Esophagus muscularis mucosa (tissue), 4 donors: ENCODE data around the gene CD19. TPM values are rescaled to one million over a fixed set of nuclear protein-coding genes. Genes with fewer than 3 reads are reported as not detected.
"Not testable (repeated sequence)": the region's sequence is repeated elsewhere in the genome, so short reads cannot be mapped to it uniquely, and the experiment has no call there.

Experiments used
- DNase-seq: peaks from one replicate; pipeline ENCODE4 v3.0.0-alpha.2; 2017; ENCODE audit errors: extremely low spot score
- H3K27ac ChIP-seq, 4 donors: fragments of 200-600 bp; sonication (generic); replicated peaks in 1 of 4; 1 replicate in 3 of 4; 2 replicates in 1 of 4; pipeline ENCODE4 v1.5.1; 2016 to 2019; ENCODE audit warnings: mild to moderate bottlenecking in 1 of 4
- H3K27me3 ChIP-seq, 4 donors: fragments of 200-600 bp; sonication (generic); one replicate each; pipeline versions ENCODE4 v1.5.1 to v1.6.0; 2016 to 2019
- H3K36me3 ChIP-seq, 4 donors: fragments of 200-600 bp; sonication (generic); one replicate each; pipeline ENCODE4 v1.5.1; 2016 to 2019
- H3K4me1 ChIP-seq, 4 donors: fragments of 200-600 bp; sonication (generic); one replicate each; pipeline ENCODE4 v1.5.1; 2016 to 2019
- H3K4me3 ChIP-seq, 4 donors: fragments of 200-600 bp; sonication (generic); 1 replicate in 2 of 4; 2 replicates in 2 of 4; pipeline ENCODE4 v1.5.1; 2016 to 2019; ENCODE audit warnings: mild to moderate bottlenecking in 4 of 4, moderate library complexity in 1 of 4
- H3K9me3 ChIP-seq, 4 donors: fragments of 200-600 bp; sonication (generic); 1 replicate in 3 of 4; 2 replicates in 1 of 4; pipeline ENCODE4 v1.5.1; 2016 to 2019
- CTCF ChIP-seq, 3 experiments: fragments of 200-600 bp in 2 of 3; fragments of 450-650 bp in 1 of 3; sonication (generic) in 2 of 3; IDR thresholded peaks; one replicate each; pipeline ENCODE4 v1.5.1; 2017 to 2019; ENCODE audit warnings: antibody characterized with exemption in 3 of 3, mild to moderate bottlenecking in 2 of 3, moderate library complexity in 1 of 3
- EP300 ChIP-seq: sonication (generic); formaldehyde crosslinking; IDR thresholded peaks from one replicate; pipeline ENCODE4 v1.6.1; 2017; ENCODE audit warnings: antibody characterized with exemption
- POLR2A ChIP-seq: fragments of 450-650 bp; IDR thresholded peaks from one replicate; pipeline ENCODE4 v1.6.1; 2017; ENCODE audit warnings: antibody characterized with exemption, moderate library complexity, mild to moderate bottlenecking, low read depth
- POLR2AphosphoS5 ChIP-seq, 2 donors: sonication (generic); formaldehyde crosslinking; IDR thresholded peaks; one replicate each; pipeline ENCODE4 v1.6.1; 2017; ENCODE audit warnings: antibody characterized with exemption in 2 of 2
- WGBS: methylation state at CpG from one replicate; pipeline ENCODE4 v1.1.5; 2018; 5-methylcytosine and 5-hydroxymethylcytosine counted together
- intact Hi-C: fragments of 100-400 bp; cut with DNase I; formaldehyde crosslinking; loops from one replicate; pipeline ENCODE4 v1.15.1; 2023
- total RNA-seq, 4 donors: library from RNA; depleted of rRNA; stranded (reverse); fragments of >200 nt; gene quantifications; one replicate each; pipeline versions ENCODE4 v1.1.0 to v1.2.1, GENCODE V29; 2016

The CD19 gene
- total RNA-seq, 4 donors from 2014 or later = 0.66 TPM; not detected in 3

GRCh38 chr16:28964072-28964471 is 32.3 kb downstream of the CD19 start:
- H3K27me3 ChIP-seq = no peaks in the 10 kb centered on the region
- no peaks in the 10 kb centered on the region for H3K9me3 ChIP-seq
- no peak overlapping the region for H3K4me3 ChIP-seq
- peaks cover 39 to 71% (median 67%) of the 10 kb centered on the region in 4 donors for H3K36me3 ChIP-seq
- TF ChIP-seq POLR2A (no peak), CTCF (IDR thresholded peaks at IDR 0.05) (no peak), POLR2AphosphoS5 (IDR thresholded peaks at IDR 0.05) (no peak), EP300 (no peak)
- H3K4me1 ChIP-seq = no peaks in the 10 kb centered on the region
- 98% methylated on average over 3 of the region's 3 CpGs for WGBS
- no peak overlapping the region for H3K27ac ChIP-seq
- intact Hi-C loops = no loop called here
- DNase-seq = no peak

DNA sequence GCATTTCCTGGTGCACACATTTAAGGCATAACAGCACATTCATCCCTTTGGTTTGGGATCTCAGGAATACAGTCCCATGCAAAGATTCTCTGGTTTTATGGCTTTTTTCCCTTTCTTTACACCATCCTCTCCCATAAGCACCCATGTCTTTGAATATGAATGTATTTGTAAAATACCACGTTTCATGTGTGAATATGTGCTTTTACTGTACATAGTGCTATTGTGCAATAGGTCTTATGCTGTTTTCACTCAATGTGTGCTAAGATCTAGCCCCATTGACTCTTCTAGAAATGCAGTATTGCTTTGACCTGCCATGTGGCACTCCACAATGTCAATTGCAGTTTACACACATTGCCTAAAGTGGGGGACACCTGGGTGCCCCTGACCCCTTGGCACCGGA is 32.7 kb downstream of the CD19 start:
- TF ChIP-seq POLR2AphosphoS5 (IDR thresholded peaks at IDR 0.05) = no peak
- intact Hi-C loops = no loop called here
- no peak overlapping the region for H3K27ac ChIP-seq
- H3K4me3 ChIP-seq = no peak overlapping the region
- no peaks in the 10 kb centered on the region for H3K4me1 ChIP-seq
- H3K9me3 ChIP-seq = no peaks in the 10 kb centered on the region
- H3K27me3 ChIP-seq = no peaks in the 10 kb centered on the region
- H3K36me3 ChIP-seq = peaks cover 35 to 67% (median 63%) of the 10 kb centered on the region in 4 donors
- 94% methylated on average over 2 of the region's 2 CpGs for WGBS
- no peak for DNase-seq

GRCh38 chr16:28967156-28967555 is 35.4 kb downstream of the CD19 start:
- intact Hi-C loops = no loop called here
- H3K36me3 ChIP-seq = peaks cover 24 to 40% (median 38%) of the 10 kb centered on the region in 4 donors
- no peak for DNase-seq
- no peak overlapping the region for H3K27ac ChIP-seq
- H3K4me3 ChIP-seq = no peak overlapping the region
- no peaks in the 10 kb centered on the region for H3K27me3 ChIP-seq
- 94% methylated on average over 4 of the region's 4 CpGs for WGBS
- H3K4me1 ChIP-seq = no peaks in the 10 kb centered on the region
- TF ChIP-seq POLR2AphosphoS5 (IDR thresholded peaks at IDR 0.05) (no peak), EP300 (no peak), POLR2A (no peak), CTCF (IDR thresholded peaks at IDR 0.05) (no peak)
- H3K9me3 ChIP-seq = no peaks in the 10 kb centered on the region

- H3K4me1 ChIP-seq, intact Hi-C loops, H3K27me3 ChIP-seq, H3K27ac ChIP-seq, H3K9me3 ChIP-seq, H3K4me3 ChIP-seq, DNase-seq: not testable (repeated sequence)
- WGBS = 96% methylated on average over 2 of the region's 2 CpGs
- H3K36me3 ChIP-seq = peaks cover 0 to 15% (median 13%) of the 10 kb centered on the region in 4 donors
Measured at GRCh38 chr16:28969696-28970095, 37.9 kb downstream of the CD19 start.

- Histone ChIP-seq H3K9me3 (no peaks in the 10 kb centered on the region), H3K27ac (peak overlapping the region; percentile 78 to 86 (median 81)), H3K4me1 (peaks cover 18 to 33% (median 23%) of the 10 kb centered on the region in 4 donors), H3K36me3 (peaks cover under 1 to 26% (median 19%) of the 10 kb centered on the region in 4 donors), H3K27me3 (no peaks in the 10 kb centered on the region), H3K4me3 (peak overlapping the region; percentile 78 to 97 (median 90))
- under 1% methylated on average over 17 of the region's 17 CpGs for WGBS
- no peak for DNase-seq
- intact Hi-C loops = no loop called here
- TF ChIP-seq CTCF (IDR thresholded peaks at IDR 0.05) = peak; percentile 55 to 67 (median 58)
- no peak for TF ChIP-seq EP300
Measured at GRCh38 chr16:28974007-28974436, 42.3 kb downstream of the CD19 start.

- DNase-seq = peak; percentile 99
Measured at GRCh38 chr16:28974437-28975157, 42.8 kb downstream of the CD19 start, which contains the start of gene SPNS1. TSS of gene SPNS1 (plus strand) at chr16:28974778. CDS start at chr16:28975152, 374 bp downstream.

More at GRCh38 chr16:28974437-28975157, 42.8 kb downstream of the CD19 start, which contains the start of gene SPNS1:
- intact Hi-C loops = no loop called here
- H3K9me3 ChIP-seq = no peaks in the 10 kb centered on the region
- H3K36me3 ChIP-seq = peaks cover 6 to 32% (median 25%) of the 10 kb centered on the region in 4 donors
- no peaks in the 10 kb centered on the region for H3K27me3 ChIP-seq
- peak within 1 kb of the TSS; percentile 78 to 86 (median 81) for H3K27ac ChIP-seq
- H3K4me3 ChIP-seq = peak within 1 kb of the TSS; percentile 78 to 97 (median 90)
- 0% methylated on average over 20 of the region's 60 CpGs for WGBS
- H3K4me1 ChIP-seq = peaks cover 18 to 33% (median 23%) of the 10 kb centered on the region in 4 donors
- TF ChIP-seq EP300 (no peak), POLR2A (no peak), CTCF (IDR thresholded peaks at IDR 0.05) (no peak), POLR2AphosphoS5 (IDR thresholded peaks at IDR 0.05) (peak; percentile 88 to 97)
